Skin of body (tissue), 2 donors: ENCODE results near the gene RRM1. TPM values are rescaled to one million over a fixed set of nuclear protein-coding genes. Genes with fewer than 3 reads are reported as not detected.
A peak's percentile ranks its signal among the peaks of the same experiment; 100 is the strongest.
"Not testable (repeated sequence)": the region's sequence is repeated elsewhere in the genome, so short reads cannot be mapped to it uniquely, and the experiment has no call there.

Source experiments
- DNase-seq: peaks from one replicate; lab custom pipeline; 2025; lab: John Stamatoyannopoulos, UW
- total RNA-seq: library from RNA; depleted of rRNA; stranded (reverse); fragments of >200 nt; gene quantifications from one replicate; pipeline ENCODE4 v1.2.3, GENCODE V29; 2014

Gene RRM1
- total RNA-seq, result 70.9 TPM

- peak; percentile 94 for DNase-seq
Observed at GRCh38 chr11:4094348-4095291, at the start of gene RRM1. Gene RRM1 (plus strand): TSS chr11:4094799. CDS start chr11:4095013, 214 bp downstream.

- peak; percentile 61 for DNase-seq
Observed at GRCh38 chr11:4044976-4045646, 49.5 kb upstream of the RRM1 start.

- no peak for DNase-seq
Observed at GRCh38 chr11:4048340-4048739, 46.3 kb upstream of the RRM1 start.

GRCh38 chr11:4049006-4049405 lies 45.6 kb upstream of the RRM1 start:
- DNase-seq, result no peak

GRCh38 chr11:4050138-4050537 lies 44.5 kb upstream of the RRM1 start:
- no peak for DNase-seq

GRCh38 chr11:4053200-4053599 lies 41.4 kb upstream of the RRM1 start:
- DNase-seq, result not testable (repeated sequence)

GRCh38 chr11:4054643-4055042 lies 40.0 kb upstream of the RRM1 start:
- DNase-seq, result no peak

GRCh38 chr11:4059424-4059823 lies 35.2 kb upstream of the RRM1 start:
- no peak for DNase-seq

- DNase-seq, result no peak
Observed at GRCh38 chr11:4060182-4060923, 34.2 kb upstream of the RRM1 start.

GRCh38 chr11:4061700-4062099 lies 32.9 kb upstream of the RRM1 start:
- DNase-seq, result no peak

GRCh38 chr11:4063348-4063747 lies 31.3 kb upstream of the RRM1 start:
- DNase-seq, result no peak

GRCh38 chr11:4064278-4064955 lies 30.2 kb upstream of the RRM1 start:
- no peak for DNase-seq

- no peak for DNase-seq
Observed at GRCh38 chr11:4065086-4065485, 29.5 kb upstream of the RRM1 start.

- DNase-seq, result no peak
Observed at GRCh38 chr11:4065601-4066377, 28.8 kb upstream of the RRM1 start.

GRCh38 chr11:4066910-4067309 lies 27.7 kb upstream of the RRM1 start:
- no peak for DNase-seq

GRCh38 chr11:4068962-4069361 lies 25.6 kb upstream of the RRM1 start:
- DNase-seq, result no peak

- no peak for DNase-seq
Observed at GRCh38 chr11:4071325-4071724, 23.3 kb upstream of the RRM1 start.

- no peak for DNase-seq
Observed at GRCh38 chr11:4071914-4072313, 22.7 kb upstream of the RRM1 start.

- peak; percentile 83 for DNase-seq
Observed at GRCh38 chr11:4072668-4073285, 21.8 kb upstream of the RRM1 start.

- no peak for DNase-seq
Observed at GRCh38 chr11:4074266-4074665, 20.3 kb upstream of the RRM1 start.
